ENCODE measurements around the gene MRPL45. TPM values are rescaled to one million over a fixed set of nuclear protein-coding genes. Genes with fewer than 3 reads are reported as not detected.
A peak's percentile ranks its signal among the peaks of the same experiment; 100 is the strongest.

MRPL45 gene
- total and polyA plus RNA-seq, 2 of the 13 experiments (the other 11 are each of a cell fraction or from before 2014, with no cell fraction given), result 89.5 to 157 TPM

GRCh38 chr17:38351412-38352222, 54.6 kb downstream of the MRPL45 start, which contains the start of gene SOCS7 (continued):
- TF ChIP-seq ZSCAN22 (CRISPR knock-in tag; IDR thresholded peaks at IDR 0.05) (0 out of 2 replicates have a peak, but pooled peaks have one; percentile 35), SOX13 (IDR thresholded peaks at IDR 0.05) (peak; percentile 55; the same call in 1 of the 2 replicates), SOX13 (CRISPR knock-in tag; conservative IDR thresholded peaks at IDR 0.05 in 1 of 2, IDR thresholded peaks at IDR 0.05 in 1 of 2) (peak in 1 of 2 experiments; percentile 63; a peak in 2 of 4 replicates), ZBTB3 (CRISPR knock-in tag; IDR thresholded peaks at IDR 0.05; ENCODE audit: borderline replicate concordance, low read depth) (no peak; the same call in 1 of the 2 replicates), ZNF180 (CRISPR knock-in tag; IDR thresholded peaks at IDR 0.05; ENCODE audit: borderline replicate concordance, low read depth) (no peak), ZNF709 (CRISPR knock-in tag; IDR thresholded peaks at IDR 0.05) (peak; percentile 59; the same call in 1 of the 2 replicates), HINFP (CRISPR knock-in tag; IDR thresholded peaks at IDR 0.05; ENCODE audit: low read depth) (peak; percentile 86; the same call in 1 of the 2 replicates), PCBP2 (optimal IDR thresholded peaks at IDR 0.05; ENCODE audit: low read depth, low read length, poor library complexity, severe bottlenecking) (no peak), TBX3 (IDR thresholded peaks at IDR 0.05; ENCODE audit: borderline replicate concordance) (peak; percentile 57; the same call in 1 of the 2 replicates), ZNF567 (CRISPR knock-in tag; IDR thresholded peaks at IDR 0.05; ENCODE audit: borderline replicate concordance) (no peak), NFE2 (CRISPR knock-in tag; IDR thresholded peaks at IDR 0.05) (0 out of 2 replicates have a peak, but pooled peaks have one; percentile 42), ZNF281 (CRISPR knock-in tag; IDR thresholded peaks at IDR 0.05; ENCODE audit: borderline replicate concordance) (no peak; the same call in 1 of the 2 replicates), PATZ1 (CRISPR knock-in tag; IDR thresholded peaks at IDR 0.05) (no peak; the same call in none of the 2 replicates), TBP (CRISPR knock-in tag; IDR thresholded peaks at IDR 0.05) (peak; percentile 49; the same call in 1 of the 2 replicates), TBX2 (CRISPR knock-in tag; IDR thresholded peaks at IDR 0.05; ENCODE audit: borderline replicate concordance) (peak; percentile 82), MIER2 (CRISPR knock-in tag; IDR thresholded peaks at IDR 0.05) (peak; percentile 59; the same call in 1 of the 2 replicates), ZNF878 (CRISPR knock-in tag; IDR thresholded peaks at IDR 0.05) (no peak), MED8 (CRISPR knock-in tag; IDR thresholded peaks at IDR 0.05; ENCODE audit: insufficient replicate concordance) (no peak)
